K562 (cell line): ENCODE measurements around the gene SHLD1. TPM values are rescaled to one million over a fixed set of nuclear protein-coding genes. Genes with fewer than 3 reads are reported as not detected.

Experiments
- CC2D1A ChIP-seq: fragments of 450-650 bp; IDR thresholded peaks from 2 replicates; pipeline ENCODE4 v1.6.1; 2017; ENCODE audit warnings: mild to moderate bottlenecking
- CHAMP1 ChIP-seq: fragments of 450-650 bp; IDR thresholded peaks from 2 replicates; pipeline ENCODE4 v1.6.1; 2016; ENCODE audit warnings: mild to moderate bottlenecking
- CREM ChIP-seq: IDR thresholded peaks from 2 replicates; pipeline ENCODE4 v1.6.1; 2014; ENCODE audit warnings: antibody characterized with exemption, low read depth
- CTBP1 ChIP-seq: fragments of 450-650 bp; IDR thresholded peaks from 2 replicates; pipeline ENCODE4 v1.6.1; 2016; ENCODE audit warnings: borderline replicate concordance
- GATAD2B ChIP-seq: fragments of 450-650 bp; IDR thresholded peaks from 2 replicates; pipeline ENCODE4 v1.6.1; 2017; ENCODE audit warnings: mild to moderate bottlenecking, borderline replicate concordance
- HDAC1 ChIP-seq, 2 experiments: fragments of 450-650 bp; IDR thresholded peaks; 2 replicates each; pipeline ENCODE4 v1.6.1; 2016 to 2017; ENCODE audit warnings: inconsistent platforms in 1 of 2, mild to moderate bottlenecking in 1 of 2, moderate library complexity in 1 of 2
- JUND ChIP-seq, 2 experiments: IDR thresholded peaks; 2 replicates in 1 of 2; 3 replicates in 1 of 2; pipeline ENCODE4 v1.6.1; 2011; ENCODE audit warnings: borderline replicate concordance in 2 of 2, low read depth in 2 of 2, low read length in 2 of 2, improper control_type of control experiment in 1 of 2, missing biosample characterization in 1 of 2, missing genetic modification characterization in 1 of 2, missing genetic modification reagents in 1 of 2
- LCOR ChIP-seq: sonication (generic); formaldehyde crosslinking; IDR thresholded peaks from 2 replicates; pipeline ENCODE4 v1.8.0; 2022; ENCODE audit warnings: mild to moderate bottlenecking, missing genetic modification reagents
- MYBL2 ChIP-seq, 2 experiments: fragments of 450-650 bp in 1 of 2; sonication (generic) in 1 of 2; formaldehyde crosslinking in 1 of 2; IDR thresholded peaks; 2 replicates each; pipeline versions ENCODE4 v1.6.1 to v1.8.1; 2017 to 2022; ENCODE audit warnings: borderline replicate concordance in 1 of 2, inconsistent platforms in 1 of 2, low read depth in 1 of 2, mild to moderate bottlenecking in 1 of 2, missing genetic modification reagents in 1 of 2, moderate library complexity in 1 of 2
- NR2C1 ChIP-seq, 2 experiments: fragments of 450-650 bp; IDR thresholded peaks; 2 replicates each; pipeline ENCODE4 v1.6.1; 2017; ENCODE audit warnings: mild to moderate bottlenecking in 2 of 2, antibody characterized with exemption in 1 of 2, inconsistent platforms in 1 of 2, missing compliant biosample characterization in 1 of 2, missing genetic modification characterization in 1 of 2
- RAD51 ChIP-seq: fragments of 450-650 bp; IDR thresholded peaks from 2 replicates; pipeline ENCODE4 v1.7.1; 2016; ENCODE audit warnings: low read depth, mild to moderate bottlenecking, borderline replicate concordance
- SOX6 ChIP-seq: fragments of 450-650 bp; IDR thresholded peaks from 2 replicates; pipeline ENCODE4 v1.6.1; 2014; ENCODE audit warnings: mild to moderate bottlenecking
- TAL1 ChIP-seq: fragments of 450-650 bp; IDR thresholded peaks from 2 replicates; pipeline ENCODE4 v1.6.1; 2016; ENCODE audit warnings: mild to moderate bottlenecking
- TFAP4 ChIP-seq: sonication (generic); formaldehyde crosslinking; IDR thresholded peaks from 2 replicates; pipeline ENCODE4 v1.8.0; 2022; ENCODE audit warnings: missing genetic modification reagents, mild to moderate bottlenecking, moderate library complexity, borderline replicate concordance
- ZFX ChIP-seq: sonication (generic); formaldehyde crosslinking; IDR thresholded peaks from 2 replicates; pipeline ENCODE4 v1.8.0; 2022; ENCODE audit warnings: mild to moderate bottlenecking, missing genetic modification reagents, moderate library complexity
- ZNF140 ChIP-seq: fragments of 250-450 bp; sonication (Bioruptor Pico); IDR thresholded peaks from 2 replicates; pipeline ENCODE4 v1.8.0; 2021; ENCODE audit warnings: moderate library complexity, mild to moderate bottlenecking, inconsistent platforms
- ZNF324 ChIP-seq: fragments of 250-450 bp; sonication (Bioruptor Pico); IDR thresholded peaks from 2 replicates; pipeline ENCODE4 v1.4.0; 2020; ENCODE audit warnings: mild to moderate bottlenecking
- polyA plus RNA-seq, 8 experiments: library from polyadenylated mRNA; depleted of rRNA in 4 of 8; stranded (reverse) in 5 of 8; unstranded in 3 of 8; fragments of >200 nt; fragmentation: Nextera tagmentation in 2 of 8; fragmentation: Illumina TruSeq in 1 of 8; extraction: Ambion mirVana in 2 of 8; extraction: Trizol in 1 of 8; gene quantifications; 2 replicates each; pipeline versions ENCODE4 v1.2.1 to v1.2.3, GENCODE V29; 2011 to 2014; ENCODE audit warnings: inconsistent platforms in 1 of 8, missing spikeins in 1 of 8
- total RNA-seq, 7 experiments: library from RNA; depleted of rRNA in 6 of 7; stranded (reverse); fragments of >200 nt in 6 of 7; fragmentation: Illumina TruSeq in 2 of 7; extraction: Trizol in 2 of 7; gene quantifications; 2 replicates each; pipeline versions ENCODE4 v1.2.1 to v1.2.3, GENCODE V29; 2011 to 2021; ENCODE audit warnings: low replicate concordance in 1 of 7
- TF ChIP-seq, protein P1 (sequence below): sonication (generic); IDR thresholded peaks from 2 replicates; pipeline ENCODE4 v1.6.1; 2016
- TF ChIP-seq, protein P2 (sequence below): fragments of 450-650 bp; conservative IDR thresholded peaks from 2 replicates; pipeline ENCODE4 v1.6.1; 2016; ENCODE audit warnings: missing genetic modification characterization, low read depth, mild to moderate bottlenecking, missing compliant biosample characterization, moderate library complexity
- TF ChIP-seq, protein P3 (sequence below), 2 experiments: IDR thresholded peaks; 2 replicates each; pipeline ENCODE4 v1.6.1; 2011; ENCODE audit warnings: borderline replicate concordance in 1 of 2, control low read depth in 1 of 2, low read depth in 1 of 2, low read length in 1 of 2, mild to moderate bottlenecking in 1 of 2, mixed read lengths in 1 of 2, moderate library complexity in 1 of 2; ENCODE audit not compliant: insufficient read depth in 1 of 2, insufficient read length in 1 of 2, poor library complexity in 1 of 2, severe bottlenecking in 1 of 2; ENCODE audit errors: extremely low read depth in 1 of 2

Gene SHLD1
- total and polyA plus RNA-seq, 9 of the 15 experiments (the other 6 are each of a cell fraction or from before 2014, with no cell fraction given): 3.7 to 21.6 (median 8.2) TPM

DNA sequence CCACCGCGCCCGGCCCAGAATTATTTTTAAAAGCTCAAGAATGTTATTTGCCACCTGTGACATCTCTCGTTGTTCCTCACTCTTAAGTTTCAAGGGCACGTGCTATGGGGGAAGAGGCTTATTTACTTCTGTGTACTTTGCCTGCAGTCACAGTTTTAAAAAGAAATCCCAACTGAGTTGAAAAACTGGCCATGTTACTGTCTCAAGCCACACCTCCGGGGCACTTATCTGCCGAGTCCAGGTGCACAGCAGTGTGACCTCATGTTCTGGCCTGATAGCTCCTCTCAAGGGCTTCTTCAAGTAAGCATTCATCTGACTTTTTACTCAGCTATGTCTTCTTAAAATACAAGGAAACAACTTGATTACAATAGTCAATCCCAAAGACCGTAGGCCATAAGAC, 34.5 kb downstream of the SHLD1 start (continued):
- TF ChIP-seq, protein P1, sequence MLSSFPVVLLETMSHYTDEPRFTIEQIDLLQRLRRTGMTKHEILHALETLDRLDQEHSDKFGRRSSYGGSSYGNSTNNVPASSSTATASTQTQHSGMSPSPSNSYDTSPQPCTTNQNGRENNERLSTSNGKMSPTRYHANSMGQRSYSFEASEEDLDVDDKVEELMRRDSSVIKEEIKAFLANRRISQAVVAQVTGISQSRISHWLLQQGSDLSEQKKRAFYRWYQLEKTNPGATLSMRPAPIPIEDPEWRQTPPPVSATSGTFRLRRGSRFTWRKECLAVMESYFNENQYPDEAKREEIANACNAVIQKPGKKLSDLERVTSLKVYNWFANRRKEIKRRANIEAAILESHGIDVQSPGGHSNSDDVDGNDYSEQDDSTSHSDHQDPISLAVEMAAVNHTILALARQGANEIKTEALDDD: peak; percentile 48; the same call in 1 of the 2 replicates
- TF ChIP-seq TFAP4 (peak; percentile 70; the same call in 1 of the 2 replicates), CHAMP1 (peak; percentile 62; the same call in 1 of the 2 replicates), RAD51 (0 out of 2 replicates have a peak, but pooled peaks have one; percentile 17), ZFX (peak; percentile 19; the same call in 1 of the 2 replicates), SOX6 (peak; percentile 92), TAL1 (peak; percentile 95), MYBL2 (IDR thresholded peaks at IDR 0.05; ENCODE audit: low read depth) (peak; percentile 17; the same call in 1 of the 2 replicates), MYBL2 (CRISPR knock-in tag; IDR thresholded peaks at IDR 0.05; ENCODE audit: borderline replicate concordance) (no peak), NR2C1 (IDR thresholded peaks at IDR 0.05) (no peak), NR2C1 (tag; IDR thresholded peaks at IDR 0.05) (0 out of 2 replicates have a peak, but pooled peaks have one; percentile 14), JUND (IDR thresholded peaks at IDR 0.05; ENCODE audit: borderline replicate concordance, low read depth, low read length) (peak; percentile 90), JUND (tag; IDR thresholded peaks at IDR 0.05; ENCODE audit: borderline replicate concordance, low read depth, low read length) (peak; percentile 82; the same call in 2 of the 3 replicates), LCOR (0 out of 2 replicates have a peak, but pooled peaks have one; percentile 56), ZNF324 (CRISPR knock-in tag) (no peak), CREM (0 out of 2 replicates have a peak, but pooled peaks have one; percentile 58), ZNF140 (CRISPR knock-in tag) (no peak), CTBP1 (peak; percentile 76; the same call in 1 of the 2 replicates), HDAC1 (IDR thresholded peaks at IDR 0.05) (no peak; a peak in 1 of 4 replicates), CC2D1A (peak; percentile 68; the same call in 1 of the 2 replicates), GATAD2B (peak; percentile 31; the same call in 1 of the 2 replicates)
- TF ChIP-seq, protein P2, sequence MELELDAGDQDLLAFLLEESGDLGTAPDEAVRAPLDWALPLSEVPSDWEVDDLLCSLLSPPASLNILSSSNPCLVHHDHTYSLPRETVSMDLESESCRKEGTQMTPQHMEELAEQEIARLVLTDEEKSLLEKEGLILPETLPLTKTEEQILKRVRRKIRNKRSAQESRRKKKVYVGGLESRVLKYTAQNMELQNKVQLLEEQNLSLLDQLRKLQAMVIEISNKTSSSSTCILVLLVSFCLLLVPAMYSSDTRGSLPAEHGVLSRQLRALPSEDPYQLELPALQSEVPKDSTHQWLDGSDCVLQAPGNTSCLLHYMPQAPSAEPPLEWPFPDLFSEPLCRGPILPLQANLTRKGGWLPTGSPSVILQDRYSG (tag): 0 out of 2 replicates have a peak, but pooled peaks have one; percentile 25
- TF ChIP-seq, protein P3, sequence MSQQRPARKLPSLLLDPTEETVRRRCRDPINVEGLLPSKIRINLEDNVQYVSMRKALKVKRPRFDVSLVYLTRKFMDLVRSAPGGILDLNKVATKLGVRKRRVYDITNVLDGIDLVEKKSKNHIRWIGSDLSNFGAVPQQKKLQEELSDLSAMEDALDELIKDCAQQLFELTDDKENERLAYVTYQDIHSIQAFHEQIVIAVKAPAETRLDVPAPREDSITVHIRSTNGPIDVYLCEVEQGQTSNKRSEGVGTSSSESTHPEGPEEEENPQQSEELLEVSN (IDR thresholded peaks at IDR 0.05; ENCODE audit: borderline replicate concordance in 1 of 2, extremely low read depth in 1 of 2, insufficient read depth in 1 of 2, insufficient read length in 1 of 2, low read depth in 1 of 2, low read length in 1 of 2, poor library complexity in 1 of 2, severe bottlenecking in 1 of 2): peak in 1 of 2 experiments; percentile 18
